CD4-positive, alpha-beta T cell (primary cell): ENCODE data around the gene RNF14. TPM values are rescaled to one million over a fixed set of nuclear protein-coding genes. Genes with fewer than 3 reads are reported as not detected.
A peak's percentile ranks its signal among the peaks of the same experiment; 100 is the strongest.

Experiments
- ATAC-seq: fragments of 200-7000 bp; cut with Tn5 transposase; one replicate; pipeline ENCODE4 v1.10.0; 2022; ENCODE audit warnings: mild to moderate bottlenecking; ENCODE audit not compliant: poor library complexity
- CTCF ChIA-PET: fragments of 350-600 bp; sonication (Branson Sonifier 250); formaldehyde crosslinking; loops from one replicate; lab custom pipeline; 2021; ENCODE audit warnings: antibody characterized with exemption, inconsistent platforms; lab: Charles Lee
- POLR2A ChIA-PET: fragments of 350-600 bp; sonication (Branson Sonifier 250); formaldehyde crosslinking; loops from one replicate; lab custom pipeline; 2021; ENCODE audit warnings: antibody characterized with exemption, inconsistent platforms; lab: Charles Lee
- DNase-seq, 14 experiments: peaks; one replicate each; pipeline ENCODE4 v3.0.0-alpha.2; 2013 to 2020; ENCODE audit warnings: mixed read lengths in 2 of 14
- H3K27ac ChIP-seq, 2 donors: one replicate each; pipeline versions ENCODE4 v1.5.1 to v1.7.0; 2013; ENCODE audit warnings: low read length in 2 of 2, low read depth in 1 of 2, mild to moderate bottlenecking in 1 of 2
- H3K27me3 ChIP-seq, 2 experiments: 1 replicate in 1 of 2; 2 replicates in 1 of 2; pipeline versions ENCODE4 v1.6.1 to v1.7.0; 2013; ENCODE audit warnings: low read length in 2 of 2, control low read depth in 1 of 2, mild to moderate bottlenecking in 1 of 2, moderate library complexity in 1 of 2; ENCODE audit not compliant: insufficient read depth in 2 of 2, control insufficient read depth in 1 of 2
- H3K36me3 ChIP-seq: one replicate; pipeline ENCODE4 v1.6.1; 2013; ENCODE audit warnings: low read length, control low read depth; ENCODE audit not compliant: insufficient read depth
- H3K4me1 ChIP-seq: one replicate; pipeline ENCODE4 v1.6.1; 2013; ENCODE audit warnings: low read length, control low read depth; ENCODE audit not compliant: insufficient read depth
- H3K4me3 ChIP-seq: one replicate; pipeline ENCODE4 v1.5.1; 2013; ENCODE audit warnings: mild to moderate bottlenecking, low read length, moderate library complexity
- H3K9me3 ChIP-seq, 2 experiments: 1 replicate in 1 of 2; 2 replicates in 1 of 2; pipeline versions ENCODE4 v1.6.1 to v1.7.0; 2013; ENCODE audit warnings: low read length in 2 of 2, mild to moderate bottlenecking in 2 of 2, control low read depth in 1 of 2, moderate library complexity in 1 of 2; ENCODE audit not compliant: control insufficient read depth in 1 of 2, insufficient read depth in 1 of 2
- H3K27ac Mint-ChIP-seq: one replicate; pipeline ENCODE4 v1.8.0; 2020; ENCODE audit warnings: mixed read lengths
- H3K27me3 Mint-ChIP-seq: one replicate; pipeline ENCODE4 v1.8.0; 2021; ENCODE audit warnings: mixed read lengths
- H3K36me3 Mint-ChIP-seq: one replicate; pipeline ENCODE4 v1.8.0; 2021; ENCODE audit warnings: low read depth, mixed read lengths
- H3K4me1 Mint-ChIP-seq: one replicate; pipeline ENCODE4 v1.8.0; 2021; ENCODE audit warnings: low read depth, mixed read lengths
- H3K4me3 Mint-ChIP-seq: one replicate; pipeline ENCODE4 v1.8.0; 2020; ENCODE audit warnings: mild to moderate bottlenecking, mixed read lengths
- H3K9me3 Mint-ChIP-seq: one replicate; pipeline ENCODE4 v1.8.0; 2020; ENCODE audit warnings: mixed read lengths
- CTCF ChIP-seq: fragments of 200-600 bp; IDR thresholded peaks from one replicate; pipeline ENCODE4 v1.8.0; 2022; ENCODE audit warnings: antibody characterized with exemption, mild to moderate bottlenecking
- intact Hi-C, 2 experiments: fragments of 100-400 bp; cut with DNase I in 1 of 2; cut with micrococcal nuclease in 1 of 2; formaldehyde crosslinking; loops; one replicate each; pipeline versions ENCODE4 v1.15.1 to v1.9.0; 2023 to 2025; cut with DNase I, micrococcal nuclease
- total RNA-seq, 174 experiments: library from RNA in 2 of 174; stranded (reverse) in 2 of 174; gene quantifications; one replicate each; pipeline ENCODE4 v1.2.3 and lab custom pipeline; 2021 to 2026

The RNF14 gene
- total RNA-seq, 2 experiments from 2014 or later: 8.9 to 10.7 TPM

GRCh38 chr5:141961466-141961865 is 7.4 kb upstream of the RNF14 start:
- Mint-ChIP-seq H3K36me3 (peaks cover 1% of the 10 kb centered on the region), H3K27me3 (no peaks in the 10 kb centered on the region), H3K27ac (peak overlapping the region; percentile 86), H3K9me3 (no peaks in the 10 kb centered on the region), H3K4me1 (peaks cover 49% of the 10 kb centered on the region), H3K4me3 (no peak overlapping the region)
- intact Hi-C loops: loop anchor here (2.0 kb wide), 3 partner anchors 83 to 269 kb away; partner anchors contain the start of gene PCDH1 (in 1 of the 2)
- ChIA-PET POLR2A (interaction anchor here (0.5 to 3.0 kb wide), 26 partner anchors 9 to 324 kb away, joined by 3 to 78 read pairs (median 4); partner anchors contain the start of genes ARAP3, DELE1, FCHSD1 and HDAC3), CTCF (interaction anchor here (0.7 to 3.1 kb wide), 31 partner anchors 9 to 752 kb away, joined by 3 to 78 read pairs (median 5); partner anchors contain the start of genes ARAP3, DELE1, PCDH1 and RNF14)
- H3K4me1 ChIP-seq: peaks cover 48% of the 10 kb centered on the region
- no peaks in the 10 kb centered on the region for H3K9me3 ChIP-seq
- no peak overlapping the region for H3K4me3 ChIP-seq
- no peaks in the 10 kb centered on the region for H3K36me3 ChIP-seq
- no peaks in the 10 kb centered on the region for H3K27me3 ChIP-seq
- ATAC-seq (no peak), DNase-seq (peak in 1 of 14 experiments; percentile 19)
- no peak for TF ChIP-seq CTCF
- H3K27ac ChIP-seq: peak overlapping the region in 1 of 2 donors; percentile 4

GRCh38 chr5:141963701-141964100 is 5.2 kb upstream of the RNF14 start:
- Mint-ChIP-seq H3K27ac (no peak overlapping the region), H3K4me1 (peaks cover 43% of the 10 kb centered on the region), H3K36me3 (no peaks in the 10 kb centered on the region), H3K9me3 (no peaks in the 10 kb centered on the region), H3K27me3 (no peaks in the 10 kb centered on the region), H3K4me3 (no peak overlapping the region)
- Histone ChIP-seq H3K27me3 (no peaks in the 10 kb centered on the region), H3K9me3 (no peaks in the 10 kb centered on the region), H3K4me3 (no peak overlapping the region), H3K27ac (no peak overlapping the region), H3K4me1 (peaks cover 37% of the 10 kb centered on the region), H3K36me3 (no peaks in the 10 kb centered on the region)
- intact Hi-C loops: loop anchor here in 1 of 2 experiments (2.0 kb wide), 1 partner anchor 39 kb away; no protein-coding TSS in a partner anchor
- CTCF ChIA-PET: interaction anchor here (1.2 to 2.2 kb wide), 2 partner anchors 261 to 272 kb away, joined by 3 to 8 read pairs; no protein-coding TSS in a partner anchor
- POLR2A ChIA-PET: interaction anchor here (1.6 kb wide), 1 partner anchor 40 kb away, joined by 5 read pairs; the partner anchor contains the start of gene DELE1
- DNase-seq (no peak), ATAC-seq (no peak)
- TF ChIP-seq CTCF: no peak

GRCh38 chr5:141965071-141965470 is 3.8 kb upstream of the RNF14 start:
- H3K4me3 ChIP-seq: no peak overlapping the region
- peaks cover 43% of the 10 kb centered on the region for H3K4me1 Mint-ChIP-seq
- H3K9me3 Mint-ChIP-seq: no peaks in the 10 kb centered on the region
- no peak for ATAC-seq
- H3K9me3 ChIP-seq: no peaks in the 10 kb centered on the region
- intact Hi-C loops: no loop called here
- TF ChIP-seq CTCF: no peak
- DNase-seq: no peak
- CTCF ChIA-PET: no interaction called here
- no peak overlapping the region for H3K4me3 Mint-ChIP-seq
- H3K27ac Mint-ChIP-seq: no peak overlapping the region
- H3K36me3 ChIP-seq: no peaks in the 10 kb centered on the region
- peaks cover 12% of the 10 kb centered on the region for H3K36me3 Mint-ChIP-seq
- no peak overlapping the region for H3K27ac ChIP-seq
- H3K4me1 ChIP-seq: peaks cover 26% of the 10 kb centered on the region
- H3K27me3 ChIP-seq: no peaks in the 10 kb centered on the region
- POLR2A ChIA-PET: no interaction called here
- H3K27me3 Mint-ChIP-seq: no peaks in the 10 kb centered on the region
